B cell (primary cell): ENCODE measurements around the gene SPATA19. TPM values are rescaled to one million over a fixed set of nuclear protein-coding genes. Genes with fewer than 3 reads are reported as not detected.

Source experiments
- ATAC-seq: fragments of 200-7000 bp; cut with Tn5 transposase; one replicate; pipeline ENCODE4 v1.10.0; 2021; ENCODE audit warnings: low read depth, mild to moderate bottlenecking, moderate number of reproducible peaks, moderate library complexity
- CTCF ChIA-PET: fragments of 350-600 bp; sonication (Branson Sonifier 250); formaldehyde crosslinking; loops from one replicate; lab custom pipeline; 2021; ENCODE audit warnings: antibody characterized with exemption, inconsistent platforms; lab: Charles Lee
- POLR2A ChIA-PET: fragments of 350-600 bp; sonication (Branson Sonifier 250); formaldehyde crosslinking; loops from one replicate; lab custom pipeline; 2021; ENCODE audit warnings: antibody characterized with exemption; lab: Charles Lee
- DNase-seq: peaks from one replicate; pipeline ENCODE4 v3.0.0; 2013
- H2AFZ ChIP-seq: 2 replicates; pipeline ENCODE4 v1.6.1; 2012; ENCODE audit warnings: mild to moderate bottlenecking, low read depth, low read length; ENCODE audit not compliant: insufficient read depth, poor library complexity, severe bottlenecking
- H3K27ac ChIP-seq, 2 donors: 1 replicate in 1 of 2; 2 replicates in 1 of 2; pipeline ENCODE4 v1.5.1; 2012 to 2013; ENCODE audit warnings: low read length in 2 of 2, mild to moderate bottlenecking in 2 of 2, moderate library complexity in 1 of 2
- H3K27me3 ChIP-seq, 4 experiments: fragments of 200-600 bp in 1 of 4; sonication (generic) in 1 of 4; replicated peaks in 1 of 4; 1 replicate in 2 of 4; 2 replicates in 2 of 4; pipeline versions ENCODE4 v1.6.1 to v1.7.0; 2013 to 2016; ENCODE audit warnings: low read length in 3 of 4, mild to moderate bottlenecking in 2 of 4, mixed read lengths in 1 of 4, moderate library complexity in 1 of 4; ENCODE audit not compliant: insufficient read depth in 4 of 4, control insufficient read depth in 3 of 4; ENCODE audit errors: control extremely low read depth in 1 of 4
- H3K36me3 ChIP-seq, 2 experiments: replicated peaks in 1 of 2; 1 replicate in 1 of 2; 2 replicates in 1 of 2; pipeline versions ENCODE4 v1.6.1 to v1.7.1; 2013; ENCODE audit warnings: low read length in 1 of 2; ENCODE audit not compliant: insufficient read depth in 2 of 2, control insufficient read depth in 1 of 2; ENCODE audit errors: control extremely low read depth in 1 of 2, extremely low read depth in 1 of 2
- H3K4me1 ChIP-seq, 2 donors: fragments of 200-600 bp in 1 of 2; sonication (generic) in 1 of 2; 1 replicate in 1 of 2; 2 replicates in 1 of 2; pipeline versions ENCODE4 v1.5.1 to v1.6.1; 2013 to 2017; ENCODE audit warnings: low read length in 2 of 2; ENCODE audit not compliant: control insufficient read depth in 2 of 2, insufficient read depth in 2 of 2
- H3K4me2 ChIP-seq: replicated peaks from 2 replicates; pipeline ENCODE3; 2012; ENCODE audit warnings: mild to moderate bottlenecking, low read depth, low read length; ENCODE audit not compliant: poor library complexity, severe bottlenecking
- H3K4me3 ChIP-seq, 5 experiments: fragments of 200-600 bp in 1 of 5; sonication (generic) in 1 of 5; 1 replicate in 3 of 5; 2 replicates in 2 of 5; pipeline versions ENCODE4 v1.5.1 to v1.7.0; 2011 to 2016; ENCODE audit warnings: low read length in 4 of 5, mild to moderate bottlenecking in 4 of 5, low read depth in 2 of 5, control low read depth in 1 of 5, moderate library complexity in 1 of 5; ENCODE audit not compliant: insufficient read depth in 1 of 5; ENCODE audit errors: control extremely low read depth in 1 of 5, extremely low read depth in 1 of 5
- H3K79me2 ChIP-seq: fragments of 200-600 bp; sonication (generic); one replicate; pipeline ENCODE4 v1.6.0; 2016; ENCODE audit warnings: low read length; ENCODE audit not compliant: control insufficient read depth, insufficient read depth
- H3K9ac ChIP-seq: fragments of 200-600 bp; sonication (generic); 2 replicates; pipeline ENCODE4 v1.6.1; 2017; ENCODE audit warnings: mild to moderate bottlenecking, low read length, moderate library complexity
- H3K9me3 ChIP-seq, 3 donors: one replicate each; pipeline versions ENCODE4 v1.6.1 to v1.7.1; 2013; ENCODE audit warnings: low read length in 2 of 3; ENCODE audit not compliant: control insufficient read depth in 2 of 3, insufficient read depth in 1 of 3; ENCODE audit errors: control extremely low read depth in 1 of 3
- H4K20me1 ChIP-seq: 2 replicates; pipeline ENCODE4 v1.6.0; 2012; ENCODE audit warnings: mild to moderate bottlenecking, low read length; ENCODE audit not compliant: insufficient read depth, control insufficient read depth, poor library complexity, severe bottlenecking
- H3K27ac Mint-ChIP-seq: one replicate; pipeline ENCODE4 v1.8.0; 2021; ENCODE audit warnings: mixed read lengths
- H3K27me3 Mint-ChIP-seq: one replicate; pipeline ENCODE4 v1.8.0; 2021; ENCODE audit warnings: mixed read lengths
- H3K4me1 Mint-ChIP-seq: one replicate; pipeline ENCODE4 v1.8.0; 2021; ENCODE audit warnings: mixed read lengths
- H3K4me3 Mint-ChIP-seq: one replicate; pipeline ENCODE4 v1.8.0; 2021; ENCODE audit warnings: mixed read lengths
- H3K9me3 Mint-ChIP-seq: one replicate; pipeline ENCODE4 v1.8.0; 2022; ENCODE audit warnings: mixed read lengths; ENCODE audit not compliant: insufficient read depth
- EZH2 ChIP-seq: IDR thresholded peaks from 2 replicates; pipeline ENCODE4 v1.6.1; 2012; ENCODE audit warnings: borderline replicate concordance, low read depth, mild to moderate bottlenecking, moderate library complexity, low read length; ENCODE audit not compliant: insufficient read depth, poor library complexity, severe bottlenecking
- WGBS: methylation state at CpG from one replicate; pipeline ENCODE4 v1.1.5; 2013; ENCODE audit warnings: missing lambda C conversion rate; ENCODE audit not compliant: insufficient coverage; 5-methylcytosine and 5-hydroxymethylcytosine counted together
- intact Hi-C: fragments of 100-400 bp; cut with micrococcal nuclease; formaldehyde crosslinking; loops from one replicate; pipeline ENCODE4 v1.10.0; 2022
- polyA plus RNA-seq: library from polyadenylated mRNA; depleted of rRNA; stranded (reverse); fragments of >200 nt; gene quantifications from 2 replicates; pipeline ENCODE4 v1.2.3, GENCODE V29; 2012
- total RNA-seq, 2 donors: library from RNA; stranded (reverse); fragments of 120-200 nt in 1 of 2; gene quantifications; 1 replicate in 1 of 2; 2 replicates in 1 of 2; pipeline versions ENCODE4 v1.2.3 to v1.2.4, GENCODE V29; 2013 to 2022
- TF ChIP-seq, protein P1 (sequence below): fragments of 200-600 bp; IDR thresholded peaks from one replicate; pipeline ENCODE4 v1.8.0; 2022; ENCODE audit warnings: antibody characterized with exemption, mild to moderate bottlenecking

SPATA19 gene
- total and polyA plus RNA-seq, 2 donors (not counting 1 experiment from before 2014, with no cell fraction given), result not detected

GRCh38 chr11:133796043-133796795 is 49.1 kb downstream of the SPATA19 start:
- Mint-ChIP-seq H3K4me3 (no peak overlapping the region), H3K27me3 (peaks cover 1% of the 10 kb centered on the region), H3K27ac (no peak overlapping the region), H3K4me1 (no peaks in the 10 kb centered on the region), H3K9me3 (peaks cover 11% of the 10 kb centered on the region)
- Histone ChIP-seq H3K4me2 (no peak overlapping the region), H3K27me3 (no peaks in the 10 kb centered on the region), H3K36me3 (no peaks in the 10 kb centered on the region), H4K20me1 (no peaks in the 10 kb centered on the region), H3K4me3 (no peak overlapping the region), H3K4me1 (no peaks in the 10 kb centered on the region), H3K9ac (no peak overlapping the region), H3K27ac (no peak overlapping the region), H2AFZ (no peak overlapping the region), H3K9me3 (peaks cover 0 to 12% (median 6%) of the 10 kb centered on the region in 3 donors), H3K79me2 (no peaks in the 10 kb centered on the region)
- ATAC-seq, result no peak
- POLR2A ChIA-PET, result no interaction called here
- 93% methylated on average over 8 of the region's 10 CpGs for WGBS
- intact Hi-C loops, result no loop called here
- CTCF ChIA-PET, result no interaction called here
- no peak for DNase-seq
- TF ChIP-seq, protein P1, sequence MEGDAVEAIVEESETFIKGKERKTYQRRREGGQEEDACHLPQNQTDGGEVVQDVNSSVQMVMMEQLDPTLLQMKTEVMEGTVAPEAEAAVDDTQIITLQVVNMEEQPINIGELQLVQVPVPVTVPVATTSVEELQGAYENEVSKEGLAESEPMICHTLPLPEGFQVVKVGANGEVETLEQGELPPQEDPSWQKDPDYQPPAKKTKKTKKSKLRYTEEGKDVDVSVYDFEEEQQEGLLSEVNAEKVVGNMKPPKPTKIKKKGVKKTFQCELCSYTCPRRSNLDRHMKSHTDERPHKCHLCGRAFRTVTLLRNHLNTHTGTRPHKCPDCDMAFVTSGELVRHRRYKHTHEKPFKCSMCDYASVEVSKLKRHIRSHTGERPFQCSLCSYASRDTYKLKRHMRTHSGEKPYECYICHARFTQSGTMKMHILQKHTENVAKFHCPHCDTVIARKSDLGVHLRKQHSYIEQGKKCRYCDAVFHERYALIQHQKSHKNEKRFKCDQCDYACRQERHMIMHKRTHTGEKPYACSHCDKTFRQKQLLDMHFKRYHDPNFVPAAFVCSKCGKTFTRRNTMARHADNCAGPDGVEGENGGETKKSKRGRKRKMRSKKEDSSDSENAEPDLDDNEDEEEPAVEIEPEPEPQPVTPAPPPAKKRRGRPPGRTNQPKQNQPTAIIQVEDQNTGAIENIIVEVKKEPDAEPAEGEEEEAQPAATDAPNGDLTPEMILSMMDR, result no peak
- no peak for TF ChIP-seq EZH2

- Histone ChIP-seq H3K9ac (no peak overlapping the region), H3K36me3 (no peaks in the 10 kb centered on the region), H4K20me1 (no peaks in the 10 kb centered on the region), H3K4me1 (no peaks in the 10 kb centered on the region), H3K27me3 (peaks cover 0 to 3% (median 0%) of the 10 kb centered on the region in 4 experiments), H3K4me2 (no peak overlapping the region), H3K4me3 (no peak overlapping the region), H2AFZ (no peak overlapping the region), H3K9me3 (peaks cover 0 to 16% (median 6%) of the 10 kb centered on the region in 3 donors), H3K79me2 (no peaks in the 10 kb centered on the region), H3K27ac (no peak overlapping the region)
- no peak for TF ChIP-seq EZH2
- TF ChIP-seq, protein P1, result no peak
- Mint-ChIP-seq H3K27ac (no peak overlapping the region), H3K27me3 (peaks cover 3% of the 10 kb centered on the region), H3K4me3 (no peak overlapping the region), H3K4me1 (no peaks in the 10 kb centered on the region), H3K9me3 (peaks cover 11% of the 10 kb centered on the region)
- ChIA-PET CTCF (no interaction called here), POLR2A (no interaction called here)
- 100% methylated on average over 2 of the region's 2 CpGs for WGBS
- intact Hi-C loops, result no loop called here
- ATAC-seq (no peak), DNase-seq (no peak)
Observed at GRCh38 chr11:133795088-133795487, 50.2 kb downstream of the SPATA19 start.
